Kidney (tissue), 14 donors: ENCODE data around the gene PSME2. TPM values are rescaled to one million over a fixed set of nuclear protein-coding genes. Genes with fewer than 3 reads are reported as not detected.

Source experiments
- DNase-seq, 5 donors: peaks; one replicate each; pipeline ENCODE4 v3.0.0-alpha.2; 2013 to 2020
- FAIRE-seq: peaks from 2 replicates; lab custom pipeline; 2012; peaks lifted over from hg19 to GRCh38; lab: Jason Lieb, UNC
- H3K27ac ChIP-seq, 2 donors: one replicate each; pipeline ENCODE4 v1.7.0; 2013; ENCODE audit warnings: low read depth in 2 of 2, low read length in 2 of 2, inconsistent platforms in 1 of 2
- H3K27me3 ChIP-seq: one replicate; pipeline ENCODE4 v1.7.1; 2013; ENCODE audit warnings: low read length, inconsistent platforms; ENCODE audit not compliant: control insufficient read depth, insufficient read depth
- H3K36me3 ChIP-seq, 3 donors: one replicate each; pipeline versions ENCODE4 v1.7.0 to v1.7.1; 2013; ENCODE audit warnings: low read length in 3 of 3, control low read depth in 1 of 3, inconsistent platforms in 1 of 3; ENCODE audit not compliant: insufficient read depth in 3 of 3, control insufficient read depth in 2 of 3
- H3K4me1 ChIP-seq, 3 donors: one replicate each; pipeline versions ENCODE4 v1.7.0 to v1.7.1; 2013; ENCODE audit warnings: low read length in 3 of 3, inconsistent platforms in 1 of 3, low read depth in 1 of 3; ENCODE audit not compliant: control insufficient read depth in 2 of 3, insufficient read depth in 2 of 3
- H3K4me3 ChIP-seq, 3 donors: one replicate each; pipeline versions ENCODE4 v1.7.0 to v1.8.1; 2013; ENCODE audit warnings: low read length in 3 of 3, control low read depth in 1 of 3, inconsistent platforms in 1 of 3
- H3K9ac ChIP-seq, 3 donors: one replicate each; pipeline versions ENCODE4 v1.7.0 to v1.7.1; 2013; ENCODE audit warnings: low read length in 3 of 3, control low read depth in 1 of 3, inconsistent platforms in 1 of 3
- H3K9me3 ChIP-seq, 3 donors: one replicate each; pipeline versions ENCODE4 v1.7.0 to v1.7.1; 2013; ENCODE audit warnings: low read length in 3 of 3, control low read depth in 1 of 3, inconsistent platforms in 1 of 3; ENCODE audit not compliant: control insufficient read depth in 2 of 3, insufficient read depth in 1 of 3
- CTCF ChIP-seq: IDR thresholded peaks from 3 replicates; pipeline ENCODE4 v1.5.1; 2012; ENCODE audit warnings: mild to moderate bottlenecking, moderate library complexity, borderline replicate concordance; ENCODE audit not compliant: insufficient read depth; ENCODE audit errors: extremely low read depth
- intact Hi-C: fragments of 100-400 bp; cut with DNase I; formaldehyde crosslinking; loops from one replicate; pipeline ENCODE4 v1.11.1; 2022
- polyA plus RNA-seq: library from polyadenylated mRNA; stranded (reverse); fragments of 350-450 nt; fragmentation: Illumina TruSeq; extraction: RNeasy Lipid Tissue Mini Kit (QIAGEN cat#74804); gene quantifications from one replicate; pipeline ENCODE4 v1.2.3, GENCODE V29; 2014; ENCODE audit warnings: low read depth, low replicate concordance; ENCODE audit not compliant: insufficient read depth
- total RNA-seq: library from RNA; stranded (reverse); fragmentation: NEBNext Ultra II Directional; extraction: Animal tissue kit (Norgen Biotek cat#: 25700); gene quantifications from one replicate; pipeline ENCODE4 v1.2.1, GENCODE V29; 2021
- donor health status: control.
- donor health status: control.
- donor health status: control.
- donor health status: control.
- donor health status: control.
- donor health status: DM: yes; HTN: yes; CAD: no.
- donor health status: Normal renal cell carcinoma (clear cell type).

Gene PSME2
- total and polyA plus RNA-seq, 2 donors from 2014 or later: 148 to 289 TPM

GRCh38 chr14:24183014-24183481, 36.6 kb upstream of the PSME2 start:
- Histone ChIP-seq H3K36me3 (peaks cover 0 to 45% (median 27%) of the 10 kb centered on the region in 3 donors), H3K27me3 (no peaks in the 10 kb centered on the region), H3K9ac (no peak overlapping the region), H3K27ac (no peak overlapping the region), H3K9me3 (no peaks in the 10 kb centered on the region), H3K4me1 (peaks cover 0 to 26% (median 22%) of the 10 kb centered on the region in 3 donors), H3K4me3 (no peak overlapping the region)
- FAIRE-seq (no peak), DNase-seq (no peak)
- intact Hi-C loops: no loop called here
- TF ChIP-seq CTCF: no peak

DNA sequence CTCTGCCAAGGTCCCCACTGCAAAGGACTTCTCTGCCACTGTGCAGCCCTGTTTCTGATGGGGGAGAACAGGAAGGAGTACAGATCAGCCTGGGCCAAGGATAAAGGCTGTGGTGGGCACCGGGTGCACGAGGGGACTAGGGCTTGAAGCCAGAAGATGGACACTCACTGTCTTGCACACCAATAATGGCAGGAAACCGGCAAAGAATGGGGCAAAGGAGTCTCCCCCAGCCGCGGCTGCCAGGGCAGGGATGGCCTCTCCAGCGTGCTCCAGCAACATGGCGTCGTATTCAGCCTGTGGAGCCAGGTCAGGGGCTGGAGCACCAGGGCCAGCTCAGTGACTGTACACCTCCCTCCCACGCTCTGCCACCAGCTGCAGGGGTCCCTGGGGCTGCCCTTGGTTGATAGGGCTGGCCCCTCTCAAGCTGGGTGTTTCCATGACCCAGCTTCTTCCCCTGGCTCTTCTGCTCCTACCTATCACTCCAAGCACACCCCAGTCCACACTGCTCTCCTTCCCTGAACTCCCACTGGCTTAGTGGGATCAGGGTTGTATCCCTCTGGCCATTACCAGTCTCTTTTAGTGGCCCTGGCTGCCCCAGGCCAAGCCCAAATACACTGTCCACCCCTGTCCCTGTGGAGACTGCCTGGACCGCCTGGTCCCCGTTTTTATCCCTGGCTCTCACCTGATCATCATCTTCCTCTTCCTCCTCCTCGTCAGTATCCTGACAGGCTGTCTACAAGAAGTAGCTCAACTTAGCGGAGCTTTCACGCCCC, 35.9 kb upstream of the PSME2 start:
- no peak for TF ChIP-seq CTCF
- Histone ChIP-seq H3K27ac (no peak overlapping the region), H3K9me3 (no peaks in the 10 kb centered on the region), H3K36me3 (peaks cover 0 to 45% (median 27%) of the 10 kb centered on the region in 3 donors), H3K4me1 (peaks cover 0 to 18% (median 15%) of the 10 kb centered on the region in 3 donors), H3K27me3 (no peaks in the 10 kb centered on the region), H3K4me3 (no peak overlapping the region), H3K9ac (no peak overlapping the region)
- intact Hi-C loops: no loop called here
- DNase-seq: peak in 1 of 5 donors; percentile 64
- FAIRE-seq: no peak

GRCh38 chr14:24181371-24182077, 35.1 kb upstream of the PSME2 start:
- H3K36me3 ChIP-seq: peaks cover 0 to 43% (median 27%) of the 10 kb centered on the region in 3 donors
- peak overlapping the region; percentile 39 to 92 for H3K27ac ChIP-seq

More at GRCh38 chr14:24181371-24182077, 35.1 kb upstream of the PSME2 start:
- H3K27me3 ChIP-seq: no peaks in the 10 kb centered on the region
- no peaks in the 10 kb centered on the region for H3K9me3 ChIP-seq
- FAIRE-seq: no peak
- TF ChIP-seq CTCF: no peak
- no peak overlapping the region for H3K4me3 ChIP-seq
- H3K4me1 ChIP-seq: peaks cover 0 to 18% (median 15%) of the 10 kb centered on the region in 3 donors
- intact Hi-C loops: no loop called here
- H3K9ac ChIP-seq: no peak overlapping the region
- DNase-seq: peak in 1 of 5 donors; percentile 72
